Measurements from ENCODE around the gene PLAU.

- no peak for TF ChIP-seq CTCF (IDR thresholded peaks at IDR 0.05; ENCODE audit: insufficient read depth, low read depth, low read length)
- no peak for TF ChIP-seq EZH2 (IDR thresholded peaks at IDR 0.05; ENCODE audit: insufficient read depth, low read length)
Observed at GRCh38 chr10:73871295-73872189, 39.4 kb upstream of the PLAU start.
